Endothelial cell of umbilical vein (primary cell): ENCODE measurements around the gene PINK1.

Source experiments
- MAX ChIP-seq: IDR thresholded peaks from 2 replicates; pipeline ENCODE4 v1.6.1; 2011; ENCODE audit not compliant: insufficient read depth, insufficient read length
- POLR2A ChIP-seq: IDR thresholded peaks from 2 replicates; pipeline ENCODE4 v1.6.1; 2012; ENCODE audit warnings: low read depth, mild to moderate bottlenecking, control low read depth, low read length
- POLR2AphosphoS5 ChIP-seq: IDR thresholded peaks from 2 replicates; pipeline ENCODE4 v1.6.1; 2012; ENCODE audit warnings: low read depth, mild to moderate bottlenecking, control low read depth, low read length, moderate library complexity; ENCODE audit not compliant: insufficient read depth
- TF ChIP-seq, protein P1 (sequence below), 2 donors: IDR thresholded peaks; 1 replicate in 1 of 2; 2 replicates in 1 of 2; pipeline ENCODE4 v1.5.1; 2011; ENCODE audit warnings: low read length in 2 of 2, mild to moderate bottlenecking in 2 of 2, moderate library complexity in 2 of 2, control low read depth in 1 of 2, inconsistent platforms in 1 of 2, low read depth in 1 of 2; ENCODE audit not compliant: insufficient read depth in 1 of 2; ENCODE audit errors: extremely low read depth in 1 of 2

- TF ChIP-seq, protein P1, sequence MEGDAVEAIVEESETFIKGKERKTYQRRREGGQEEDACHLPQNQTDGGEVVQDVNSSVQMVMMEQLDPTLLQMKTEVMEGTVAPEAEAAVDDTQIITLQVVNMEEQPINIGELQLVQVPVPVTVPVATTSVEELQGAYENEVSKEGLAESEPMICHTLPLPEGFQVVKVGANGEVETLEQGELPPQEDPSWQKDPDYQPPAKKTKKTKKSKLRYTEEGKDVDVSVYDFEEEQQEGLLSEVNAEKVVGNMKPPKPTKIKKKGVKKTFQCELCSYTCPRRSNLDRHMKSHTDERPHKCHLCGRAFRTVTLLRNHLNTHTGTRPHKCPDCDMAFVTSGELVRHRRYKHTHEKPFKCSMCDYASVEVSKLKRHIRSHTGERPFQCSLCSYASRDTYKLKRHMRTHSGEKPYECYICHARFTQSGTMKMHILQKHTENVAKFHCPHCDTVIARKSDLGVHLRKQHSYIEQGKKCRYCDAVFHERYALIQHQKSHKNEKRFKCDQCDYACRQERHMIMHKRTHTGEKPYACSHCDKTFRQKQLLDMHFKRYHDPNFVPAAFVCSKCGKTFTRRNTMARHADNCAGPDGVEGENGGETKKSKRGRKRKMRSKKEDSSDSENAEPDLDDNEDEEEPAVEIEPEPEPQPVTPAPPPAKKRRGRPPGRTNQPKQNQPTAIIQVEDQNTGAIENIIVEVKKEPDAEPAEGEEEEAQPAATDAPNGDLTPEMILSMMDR (IDR thresholded peaks at IDR 0.05; ENCODE audit: extremely low read depth in 1 of 2, insufficient read depth in 1 of 2, low read depth in 1 of 2, low read length in 2 of 2) = no peak
- TF ChIP-seq POLR2A (no peak), POLR2AphosphoS5 (no peak), MAX (no peak)
These were observed 23.8 kb downstream of the PINK1 start for GRCh38 chr1:20657024-20657423.
